Stomach smooth muscle (tissue), 2 donors: ENCODE data around the gene RWDD1.
"Not testable (repeated sequence)": the region's sequence is repeated elsewhere in the genome, so short reads cannot be mapped to it uniquely, and the experiment has no call there.

Experiments
- H3K27ac ChIP-seq: one replicate; pipeline ENCODE4 v1.7.0; 2013; ENCODE audit warnings: mild to moderate bottlenecking, low read length, inconsistent platforms
- H3K27me3 ChIP-seq, 2 donors: one replicate each; pipeline ENCODE4 v1.7.0; 2013; ENCODE audit warnings: low read length in 2 of 2; ENCODE audit not compliant: insufficient read depth in 2 of 2, control insufficient read depth in 1 of 2
- H3K36me3 ChIP-seq, 2 donors: one replicate each; pipeline ENCODE4 v1.7.0; 2013; ENCODE audit warnings: low read length in 2 of 2; ENCODE audit not compliant: control insufficient read depth in 2 of 2, insufficient read depth in 2 of 2
- H3K4me1 ChIP-seq: one replicate; pipeline ENCODE4 v1.7.0; 2013; ENCODE audit warnings: low read length; ENCODE audit not compliant: control insufficient read depth, insufficient read depth
- H3K4me3 ChIP-seq, 2 donors: one replicate each; pipeline ENCODE4 v1.7.0; 2013; ENCODE audit warnings: low read length in 2 of 2
- H3K9ac ChIP-seq, 2 donors: one replicate each; pipeline ENCODE4 v1.7.0; 2013; ENCODE audit warnings: low read length in 2 of 2, mild to moderate bottlenecking in 1 of 2
- H3K9me3 ChIP-seq, 2 donors: one replicate each; pipeline ENCODE4 v1.7.0; 2013; ENCODE audit warnings: low read length in 2 of 2; ENCODE audit not compliant: control insufficient read depth in 2 of 2
- donor health status: healthy.
- donor health status: Pancreatic carcinoma.

RWDD1 gene

GRCh38 chr6:116572162-116572561, 858 bp downstream of the RWDD1 start:
- peak overlapping the region; percentile 92 to 96 for H3K4me3 ChIP-seq
- peak overlapping the region; percentile 93 to 98 for H3K9ac ChIP-seq
- no peaks in the 10 kb centered on the region for H3K9me3 ChIP-seq
- H3K27me3 ChIP-seq: no peaks in the 10 kb centered on the region
- H3K36me3 ChIP-seq: peaks cover 0 to 14% of the 10 kb centered on the region in 2 donors
- H3K4me1 ChIP-seq: peaks cover 9% of the 10 kb centered on the region
- peak overlapping the region; percentile 92 for H3K27ac ChIP-seq

GRCh38 chr6:116575227-116575626, 3.9 kb downstream of the RWDD1 start:
- H3K9me3 ChIP-seq: no peaks in the 10 kb centered on the region
- H3K4me1 ChIP-seq: peaks cover 6% of the 10 kb centered on the region
- peaks cover 0 to 15% of the 10 kb centered on the region in 2 donors for H3K36me3 ChIP-seq
- H3K4me3 ChIP-seq: no peak overlapping the region
- H3K27ac ChIP-seq: no peak overlapping the region
- H3K27me3 ChIP-seq: no peaks in the 10 kb centered on the region
- no peak overlapping the region for H3K9ac ChIP-seq

GRCh38 chr6:116577486-116577885, 6.2 kb downstream of the RWDD1 start:
- Histone ChIP-seq H3K36me3 (peaks cover 0 to 15% of the 10 kb centered on the region in 2 donors), H3K9me3 (no peaks in the 10 kb centered on the region), H3K4me1 (peaks cover 4% of the 10 kb centered on the region), H3K4me3 (no peak overlapping the region), H3K27ac (no peak overlapping the region), H3K27me3 (no peaks in the 10 kb centered on the region), H3K9ac (no peak overlapping the region)

- no peaks in the 10 kb centered on the region for H3K4me1 ChIP-seq
Measured at GRCh38 chr6:116578335-116578734, 7.0 kb downstream of the RWDD1 start.

GRCh38 chr6:116579143-116579542, 7.8 kb downstream of the RWDD1 start:
- no peaks in the 10 kb centered on the region for H3K27me3 ChIP-seq
- H3K4me1 ChIP-seq: no peaks in the 10 kb centered on the region
- no peaks in the 10 kb centered on the region for H3K9me3 ChIP-seq
- H3K4me3 ChIP-seq: no peak overlapping the region
- H3K36me3 ChIP-seq: peaks cover 2 to 18% of the 10 kb centered on the region in 2 donors
- H3K9ac ChIP-seq: no peak overlapping the region
- no peak overlapping the region for H3K27ac ChIP-seq

More at GRCh38 chr6:116578335-116578734, 7.0 kb downstream of the RWDD1 start:
- Histone ChIP-seq H3K9me3 (no peaks in the 10 kb centered on the region), H3K36me3 (peaks cover 0 to 18% of the 10 kb centered on the region in 2 donors), H3K27ac (no peak overlapping the region), H3K9ac (no peak overlapping the region), H3K27me3 (no peaks in the 10 kb centered on the region), H3K4me3 (no peak overlapping the region)

GRCh38 chr6:116580198-116580597, 8.9 kb downstream of the RWDD1 start:
- peaks cover 2 to 18% of the 10 kb centered on the region in 2 donors for H3K36me3 ChIP-seq
- H3K4me1 ChIP-seq: no peaks in the 10 kb centered on the region
- no peaks in the 10 kb centered on the region for H3K9me3 ChIP-seq
- H3K9ac ChIP-seq: no peak overlapping the region
- no peak overlapping the region for H3K27ac ChIP-seq
- no peak overlapping the region for H3K4me3 ChIP-seq
- H3K27me3 ChIP-seq: no peaks in the 10 kb centered on the region

GRCh38 chr6:116586276-116586675, 15.0 kb downstream of the RWDD1 start:
- Histone ChIP-seq H3K9me3 (no peaks in the 10 kb centered on the region), H3K4me1 (no peaks in the 10 kb centered on the region), H3K27ac (no peak overlapping the region), H3K27me3 (no peaks in the 10 kb centered on the region), H3K36me3 (peaks cover 12 to 21% of the 10 kb centered on the region in 2 donors), H3K4me3 (no peak overlapping the region), H3K9ac (no peak overlapping the region)

- Histone ChIP-seq H3K9me3 (no peaks in the 10 kb centered on the region), H3K9ac (no peak overlapping the region), H3K27me3 (no peaks in the 10 kb centered on the region), H3K4me3 (no peak overlapping the region), H3K36me3 (peaks cover 16 to 26% of the 10 kb centered on the region in 2 donors), H3K4me1 (no peaks in the 10 kb centered on the region), H3K27ac (no peak overlapping the region)
Measured at GRCh38 chr6:116586738-116587137, 15.4 kb downstream of the RWDD1 start.

- H3K9me3 ChIP-seq: no peaks in the 10 kb centered on the region
- H3K4me3 ChIP-seq: no peak overlapping the region
- H3K9ac ChIP-seq: no peak overlapping the region
- H3K27me3 ChIP-seq: no peaks in the 10 kb centered on the region
- no peaks in the 10 kb centered on the region for H3K4me1 ChIP-seq
- H3K36me3 ChIP-seq: peaks cover 20 to 30% of the 10 kb centered on the region in 2 donors
- H3K27ac ChIP-seq: no peak overlapping the region
Measured at GRCh38 chr6:116595247-116595646, 23.9 kb downstream of the RWDD1 start.

GRCh38 chr6:116596815-116597214, 25.5 kb downstream of the RWDD1 start:
- H3K4me3 ChIP-seq: no peak overlapping the region
- no peaks in the 10 kb centered on the region for H3K27me3 ChIP-seq
- H3K27ac ChIP-seq: no peak overlapping the region
- no peak overlapping the region for H3K9ac ChIP-seq
- peaks cover 10 to 22% of the 10 kb centered on the region in 2 donors for H3K36me3 ChIP-seq
- H3K9me3 ChIP-seq: no peaks in the 10 kb centered on the region
- H3K4me1 ChIP-seq: no peaks in the 10 kb centered on the region

GRCh38 chr6:116603916-116604315, 32.6 kb downstream of the RWDD1 start:
- H3K27ac ChIP-seq, H3K9ac ChIP-seq, H3K9me3 ChIP-seq, H3K4me1 ChIP-seq, H3K4me3 ChIP-seq, H3K27me3 ChIP-seq: not testable (repeated sequence)
- peaks cover 2 to 12% of the 10 kb centered on the region in 2 donors for H3K36me3 ChIP-seq
